ENCODE results near the gene UNC13D.
A peak's percentile ranks its signal among the peaks of the same experiment; 100 is the strongest.
"Not testable (repeated sequence)": the region's sequence is repeated elsewhere in the genome, so short reads cannot be mapped to it uniquely, and the experiment has no call there.

Gene UNC13D

GRCh38 chr17:75791254-75791653, 53.0 kb downstream of the UNC13D start:
- DNase-seq: no peak

GRCh38 chr17:75785016-75785890, 59.0 kb downstream of the UNC13D start:
- no peak for DNase-seq

GRCh38 chr17:75784473-75785015, 59.7 kb downstream of the UNC13D start, which contains the start of gene UNK:
TSS of gene UNK (plus strand) at chr17:75784806. CDS start at chr17:75784881, 75 bp downstream.
- peak; percentile 97 for DNase-seq

- DNase-seq: no peak
These were observed 60.3 kb downstream of the UNC13D start for GRCh38 chr17:75783803-75784472.

GRCh38 chr17:75783069-75783783, 61.0 kb downstream of the UNC13D start:
- DNase-seq: no peak

- no peak for DNase-seq
These were observed 64.0 kb downstream of the UNC13D start for GRCh38 chr17:75779987-75780889.

GRCh38 chr17:75779250-75779986, 64.8 kb downstream of the UNC13D start:
- peak; percentile 100 for DNase-seq

- no peak for DNase-seq
These were observed 65.3 kb downstream of the UNC13D start for GRCh38 chr17:75778861-75779249.

GRCh38 chr17:75778066-75778860, 65.9 kb downstream of the UNC13D start:
- DNase-seq: not testable (repeated sequence)

- DNase-seq: no peak
These were observed 66.8 kb downstream of the UNC13D start for GRCh38 chr17:75777296-75777922.

Measured in NCI-H1436 treated with DMSO at 0.1 percent for 48 hours (cell line).